ENCODE data around the gene NDRG2.
A peak's percentile ranks its signal among the peaks of the same experiment; 100 is the strongest.
"Not testable (repeated sequence)": the region's sequence is repeated elsewhere in the genome, so short reads cannot be mapped to it uniquely, and the experiment has no call there.

Gene NDRG2

GRCh38 chr14:21042918-21043317 is 18.1 kb upstream of the NDRG2 start:
- H3K36me3 ChIP-seq (ENCODE audit: low read length) = no peaks in the 10 kb centered on the region

GRCh38 chr14:21041676-21042433 is 17.0 kb upstream of the NDRG2 start, which contains the start of gene RNASE7:
TSS of gene RNASE7 (plus strand) at chr14:21042362. CDS start at chr14:21042993, 631 bp downstream.
- H3K4me3 ChIP-seq (ENCODE audit: insufficient read depth, low read length, poor library complexity, severe bottlenecking) = no peak within 1 kb of the TSS

More at GRCh38 chr14:21042918-21043317, 18.1 kb upstream of the NDRG2 start:
- no peaks in the 10 kb centered on the region for H3K9me2 ChIP-seq (replicated peaks; ENCODE audit: insufficient read depth, low read length)
- H3K27me3 ChIP-seq (ENCODE audit: low read length) = no peaks in the 10 kb centered on the region
- no peak overlapping the region for H3K27ac ChIP-seq (ENCODE audit: low read depth, low read length)
- no peaks in the 10 kb centered on the region for H3K79me2 ChIP-seq (ENCODE audit: insufficient read depth, low read length)
- H3K9me3 ChIP-seq (ENCODE audit: insufficient read depth, low read length) = no peaks in the 10 kb centered on the region
- H3K4me2 ChIP-seq (ENCODE audit: low read depth, low read length, poor library complexity, severe bottlenecking) = no peak overlapping the region
- H2AFZ ChIP-seq (ENCODE audit: low read depth, low read length, severe bottlenecking) = no peak overlapping the region
- no peaks in the 10 kb centered on the region for H4K20me1 ChIP-seq (ENCODE audit: low read depth, low read length)
- no peak overlapping the region for H3K4me3 ChIP-seq (ENCODE audit: insufficient read depth, low read length, poor library complexity, severe bottlenecking)
- H3F3A ChIP-seq (ENCODE audit: insufficient read depth) = no peaks in the 10 kb centered on the region
- TF ChIP-seq EZH2phosphoT487 (conservative IDR thresholded peaks at IDR 0.05; ENCODE audit: low read length) = no peak
- TF ChIP-seq CTCF (IDR thresholded peaks at IDR 0.05; ENCODE audit: insufficient read depth, low read length, poor library complexity, severe bottlenecking) = no peak
- no peak overlapping the region for H3K9ac ChIP-seq (ENCODE audit: low read length)

GRCh38 chr14:21040941-21041340 is 16.1 kb upstream of the NDRG2 start:
- H3K27me3 ChIP-seq (ENCODE audit: low read length); H4K20me1 ChIP-seq (ENCODE audit: low read depth, low read length); H3K4me2 ChIP-seq (ENCODE audit: low read depth, low read length, poor library complexity, severe bottlenecking); H3K9me2 ChIP-seq (replicated peaks; ENCODE audit: insufficient read depth, low read length); H3K9me3 ChIP-seq (ENCODE audit: insufficient read depth, low read length); H3K9ac ChIP-seq (ENCODE audit: low read length); H3K4me3 ChIP-seq (ENCODE audit: insufficient read depth, low read length, poor library complexity, severe bottlenecking); H3K36me3 ChIP-seq (ENCODE audit: low read length); H3K79me2 ChIP-seq (ENCODE audit: insufficient read depth, low read length); H3K27ac ChIP-seq (ENCODE audit: low read depth, low read length); H3F3A ChIP-seq (ENCODE audit: insufficient read depth); H2AFZ ChIP-seq (ENCODE audit: low read depth, low read length, severe bottlenecking): not testable (repeated sequence)

More at GRCh38 chr14:21041676-21042433, 17.0 kb upstream of the NDRG2 start, which contains the start of gene RNASE7:
- Histone ChIP-seq H3K9me3 (ENCODE audit: insufficient read depth, low read length) (no peaks in the 10 kb centered on the region), H3F3A (ENCODE audit: insufficient read depth) (no peaks in the 10 kb centered on the region), H3K9ac (ENCODE audit: low read length) (no peak within 1 kb of the TSS), H3K27me3 (ENCODE audit: low read length) (no peaks in the 10 kb centered on the region), H3K36me3 (ENCODE audit: low read length) (no peaks in the 10 kb centered on the region), H2AFZ (ENCODE audit: low read depth, low read length, severe bottlenecking) (no peak within 1 kb of the TSS), H3K27ac (ENCODE audit: low read depth, low read length) (no peak within 1 kb of the TSS), H3K9me2 (replicated peaks; ENCODE audit: insufficient read depth, low read length) (no peaks in the 10 kb centered on the region), H3K79me2 (ENCODE audit: insufficient read depth, low read length) (no peaks in the 10 kb centered on the region), H3K4me2 (ENCODE audit: low read depth, low read length, poor library complexity, severe bottlenecking) (no peak within 1 kb of the TSS), H4K20me1 (ENCODE audit: low read depth, low read length) (no peaks in the 10 kb centered on the region)
- TF ChIP-seq EZH2phosphoT487 (conservative IDR thresholded peaks at IDR 0.05; ENCODE audit: low read length) = no peak
- no peak for TF ChIP-seq CTCF (IDR thresholded peaks at IDR 0.05; ENCODE audit: insufficient read depth, low read length, poor library complexity, severe bottlenecking)

GRCh38 chr14:21040370-21040925 is 15.6 kb upstream of the NDRG2 start:
- no peaks in the 10 kb centered on the region for H3K9me3 ChIP-seq (ENCODE audit: insufficient read depth, low read length)
- no peaks in the 10 kb centered on the region for H4K20me1 ChIP-seq (ENCODE audit: low read depth, low read length)
- no peaks in the 10 kb centered on the region for H3K36me3 ChIP-seq (ENCODE audit: low read length)
- H3K79me2 ChIP-seq (ENCODE audit: insufficient read depth, low read length) = no peaks in the 10 kb centered on the region
- no peaks in the 10 kb centered on the region for H3K27me3 ChIP-seq (ENCODE audit: low read length)
- TF ChIP-seq CTCF (IDR thresholded peaks at IDR 0.05; ENCODE audit: insufficient read depth, low read length, poor library complexity, severe bottlenecking) (peak; percentile 6), EZH2phosphoT487 (conservative IDR thresholded peaks at IDR 0.05; ENCODE audit: low read length) (no peak)
- H3K9ac ChIP-seq (ENCODE audit: low read length) = no peak overlapping the region
- H3K4me3 ChIP-seq (ENCODE audit: insufficient read depth, low read length, poor library complexity, severe bottlenecking) = no peak overlapping the region
- H3K4me2 ChIP-seq (ENCODE audit: low read depth, low read length, poor library complexity, severe bottlenecking) = no peak overlapping the region
- H2AFZ ChIP-seq (ENCODE audit: low read depth, low read length, severe bottlenecking) = no peak overlapping the region
- no peaks in the 10 kb centered on the region for H3F3A ChIP-seq (ENCODE audit: insufficient read depth)
- no peaks in the 10 kb centered on the region for H3K9me2 ChIP-seq (replicated peaks; ENCODE audit: insufficient read depth, low read length)
- H3K27ac ChIP-seq (ENCODE audit: low read depth, low read length) = no peak overlapping the region
